Measurements from ENCODE around the gene CCL4.

Gene CCL4

DNA sequence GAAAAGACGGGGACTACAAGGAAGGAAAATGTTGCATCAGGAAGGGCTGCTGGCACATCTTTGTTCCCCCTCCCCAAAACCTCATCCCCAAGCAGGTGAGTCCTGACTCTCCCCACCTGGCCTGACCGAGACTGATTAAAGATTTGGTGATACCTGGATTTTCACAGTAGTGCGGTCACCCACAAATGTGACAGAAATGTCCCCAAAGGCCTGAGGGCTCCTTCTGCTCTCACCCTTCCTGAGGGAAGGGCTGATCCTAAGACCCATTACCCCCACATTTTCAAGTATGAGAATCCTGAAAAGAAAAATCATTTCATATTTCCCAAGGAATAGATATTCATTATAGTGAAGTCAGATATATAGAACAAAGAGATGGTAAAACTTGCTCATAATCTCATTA is 44.0 kb downstream of the CCL4 start:
- DNase-seq = no peak

- peak; percentile 22 for DNase-seq
Measured at GRCh38 chr17:36148559-36149295, 45.1 kb downstream of the CCL4 start.

DNA sequence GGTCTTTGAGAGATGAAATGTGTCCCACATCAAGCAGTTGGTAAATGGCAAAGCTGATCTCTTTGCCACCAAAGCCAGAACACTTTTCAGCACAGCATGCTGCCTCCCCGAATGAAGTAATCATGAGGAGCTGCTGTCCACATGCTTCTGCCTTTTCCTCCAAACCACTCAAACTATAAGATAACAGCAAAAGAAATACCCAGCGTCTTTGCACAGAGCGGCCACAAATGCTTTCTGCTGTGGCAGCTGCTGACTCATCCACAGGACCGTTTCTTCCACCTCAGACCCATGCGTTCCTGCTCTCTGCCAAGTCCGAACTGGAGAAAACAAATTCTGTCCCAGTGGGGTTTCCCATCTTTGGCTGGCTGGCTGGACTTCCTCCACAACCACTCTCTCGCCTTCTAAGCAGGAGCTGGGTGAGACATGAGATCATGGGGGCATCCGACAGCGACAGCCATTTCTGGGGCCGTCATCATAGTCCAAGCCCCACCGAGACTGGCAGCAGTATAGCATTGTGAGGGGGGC is 45.7 kb downstream of the CCL4 start:
- DNase-seq = no peak

DNA sequence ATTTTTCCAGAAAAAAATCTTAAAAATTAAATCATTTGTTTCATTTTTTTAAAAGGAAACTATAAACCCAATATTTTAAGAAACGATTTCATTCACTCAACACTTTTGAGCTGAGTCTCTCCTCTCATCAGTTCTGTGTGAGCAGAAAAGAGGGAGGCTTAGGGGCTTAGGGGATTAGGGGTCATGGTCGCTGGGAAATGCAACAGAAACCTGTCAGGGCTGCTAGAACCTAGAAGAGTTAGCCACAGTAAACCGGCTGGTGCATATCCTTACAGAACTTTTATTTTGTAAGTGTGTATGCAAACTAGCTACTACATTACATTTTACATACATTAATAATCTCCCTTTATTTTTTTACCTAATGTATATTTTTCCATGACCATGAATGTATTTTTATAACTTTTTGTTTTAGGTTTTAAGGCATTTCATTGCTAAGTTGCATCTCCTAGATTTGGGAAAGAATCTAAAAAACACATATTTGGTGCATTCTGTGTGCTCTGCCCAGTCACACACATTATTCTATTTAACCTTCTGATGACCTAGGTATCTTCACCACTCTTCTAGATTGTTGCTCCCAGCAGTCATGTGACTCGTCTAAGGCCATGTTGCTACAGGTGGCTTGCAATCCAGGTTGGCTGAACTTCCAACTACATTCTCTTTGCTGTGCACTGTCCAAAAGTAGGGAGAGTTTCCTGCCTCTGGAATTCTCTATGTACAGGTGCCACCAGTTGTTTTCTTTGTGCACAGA is 48.4 kb downstream of the CCL4 start:
- DNase-seq = no peak

DNA sequence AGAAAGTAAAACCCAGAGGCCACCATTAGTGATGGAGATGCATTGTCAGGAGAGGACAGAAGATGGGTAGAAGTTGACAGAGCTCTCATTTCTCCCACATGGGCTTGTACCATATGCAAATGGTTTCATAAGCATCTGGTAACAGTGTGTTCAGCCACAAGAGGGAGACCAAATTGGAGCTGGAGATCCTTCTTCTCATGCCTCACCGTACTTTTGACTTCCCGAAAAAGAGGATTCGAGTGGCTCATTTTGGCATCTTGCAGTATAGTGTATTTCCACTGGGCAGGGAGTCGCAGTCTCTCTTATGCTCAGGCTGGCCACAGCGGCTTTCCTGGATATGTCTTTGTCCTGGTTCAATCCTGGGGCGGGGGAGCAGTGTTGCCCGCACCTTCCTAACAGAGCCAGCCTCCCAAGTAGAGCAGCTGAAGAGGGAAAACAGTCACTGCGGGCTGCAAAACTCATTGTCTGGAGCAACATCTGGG is 49.1 kb downstream of the CCL4 start:
- no peak for DNase-seq

DNA sequence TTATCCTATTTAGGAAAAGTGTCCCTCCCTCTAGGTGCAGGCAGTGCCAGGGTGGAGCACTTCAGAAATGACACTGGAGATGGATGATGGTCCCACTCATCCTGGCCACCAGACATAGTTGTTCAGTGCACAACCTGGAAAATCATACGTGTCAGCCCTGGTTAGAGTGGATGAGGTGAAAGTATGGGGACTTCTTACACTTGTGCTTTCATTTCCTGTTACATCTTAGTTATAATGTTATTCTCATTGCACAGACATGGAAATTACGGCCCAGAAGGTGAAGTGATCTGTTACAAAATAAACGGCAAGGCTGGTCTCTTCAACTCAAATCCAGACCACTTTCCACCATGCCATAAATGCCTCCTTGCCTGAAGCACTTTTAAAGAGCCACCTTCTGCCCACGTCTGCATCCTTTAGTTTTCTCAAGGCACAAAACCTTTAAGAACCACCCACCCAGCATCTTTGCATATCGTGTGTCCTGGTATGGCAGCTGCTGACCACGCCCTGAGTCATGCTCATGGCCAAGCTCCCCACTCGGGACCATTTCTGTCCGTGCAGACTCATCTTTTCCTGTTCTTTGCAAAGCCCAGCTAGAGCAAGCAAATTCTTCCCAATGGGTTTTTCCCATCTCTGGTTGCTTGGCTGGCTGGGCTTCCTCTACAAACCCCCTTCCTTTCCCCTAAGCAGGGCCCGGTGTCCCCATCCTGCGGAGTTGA is 50.4 kb downstream of the CCL4 start:
- DNase-seq = no peak

Measured in NCI-H526 treated with DMSO at 0.1 percent for 48 hours (cell line).